ENCODE data around the gene MACROD1. TPM values are rescaled to one million over a fixed set of nuclear protein-coding genes. Genes with fewer than 3 reads are reported as not detected.

The MACROD1 gene
- total RNA-seq, 1 experiment from 2014 or later = 36.9 TPM

DNA sequence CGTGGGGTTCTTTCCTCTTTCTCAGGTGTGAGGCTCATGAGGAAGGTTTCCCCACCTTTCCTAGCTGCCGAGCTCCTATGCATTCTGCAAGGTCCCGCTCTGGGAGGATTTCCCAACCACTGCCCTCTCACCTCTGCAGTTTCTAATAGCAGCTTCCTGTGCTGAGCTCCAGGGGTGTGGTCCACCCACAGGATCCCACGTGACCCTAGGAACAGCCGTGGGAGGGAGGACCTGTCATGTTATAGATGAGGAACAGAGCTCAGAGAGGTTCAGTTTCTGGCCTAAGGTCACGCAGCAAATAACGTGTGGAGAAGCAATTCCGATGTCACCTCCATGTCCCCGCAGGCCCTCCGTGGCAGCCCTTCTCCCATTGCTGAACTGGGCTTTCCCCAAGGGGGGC lies 91.7 kb downstream of the MACROD1 start (continued):
- TF ChIP-seq ZNF671 (CRISPR knock-in tag; IDR thresholded peaks at IDR 0.05) (no peak), MXD4 (CRISPR knock-in tag; IDR thresholded peaks at IDR 0.05; ENCODE audit: borderline replicate concordance) (no peak)

DNA sequence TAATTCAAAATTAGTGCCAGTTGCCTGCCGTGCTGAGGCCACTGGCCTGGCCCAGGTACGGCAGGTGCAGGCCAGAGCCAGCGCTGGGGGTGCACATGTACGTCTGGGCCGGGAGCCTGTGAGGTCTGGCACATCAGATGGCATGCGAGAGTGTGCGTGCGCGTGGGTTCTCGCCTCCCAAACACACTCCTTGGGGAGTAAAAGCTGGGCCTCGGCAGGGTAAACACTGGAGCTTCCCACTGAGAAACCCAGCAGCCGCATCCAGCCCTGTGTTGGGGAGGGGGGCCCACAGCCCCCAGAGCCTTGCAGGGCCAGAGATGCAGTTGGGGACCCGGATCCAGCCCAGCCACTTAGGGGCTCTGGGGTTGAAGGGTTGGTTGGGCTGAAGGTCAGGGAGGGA lies 92.4 kb downstream of the MACROD1 start:
- H3K36me3 Mint-ChIP-seq = no peaks in the 10 kb centered on the region
- DNase-seq (ENCODE audit: low spot score) = no peak
- peaks cover 86% of the 10 kb centered on the region for H3K27me3 Mint-ChIP-seq (ENCODE audit: low read depth)
- no peaks in the 10 kb centered on the region for H3K9me3 Mint-ChIP-seq
- CTCF ChIA-PET = interaction anchor here (1.3 kb wide), 1 partner anchor 73 kb away, joined by 3 read pairs; no protein-coding TSS in a partner anchor
- no peak overlapping the region for H3K4me3 Mint-ChIP-seq
- H3K4me1 Mint-ChIP-seq = peaks cover 7% of the 10 kb centered on the region; the same call in 1 of the 2 replicates
- POLR2A ChIA-PET = no interaction called here
- no peak for TF ChIP-seq ELF4 (CRISPR knock-in tag; IDR thresholded peaks at IDR 0.05; ENCODE audit: low read depth)
- TF ChIP-seq ZNF396 (CRISPR knock-in tag; IDR thresholded peaks at IDR 0.05; ENCODE audit: borderline replicate concordance) = no peak
- TF ChIP-seq, protein P1, sequence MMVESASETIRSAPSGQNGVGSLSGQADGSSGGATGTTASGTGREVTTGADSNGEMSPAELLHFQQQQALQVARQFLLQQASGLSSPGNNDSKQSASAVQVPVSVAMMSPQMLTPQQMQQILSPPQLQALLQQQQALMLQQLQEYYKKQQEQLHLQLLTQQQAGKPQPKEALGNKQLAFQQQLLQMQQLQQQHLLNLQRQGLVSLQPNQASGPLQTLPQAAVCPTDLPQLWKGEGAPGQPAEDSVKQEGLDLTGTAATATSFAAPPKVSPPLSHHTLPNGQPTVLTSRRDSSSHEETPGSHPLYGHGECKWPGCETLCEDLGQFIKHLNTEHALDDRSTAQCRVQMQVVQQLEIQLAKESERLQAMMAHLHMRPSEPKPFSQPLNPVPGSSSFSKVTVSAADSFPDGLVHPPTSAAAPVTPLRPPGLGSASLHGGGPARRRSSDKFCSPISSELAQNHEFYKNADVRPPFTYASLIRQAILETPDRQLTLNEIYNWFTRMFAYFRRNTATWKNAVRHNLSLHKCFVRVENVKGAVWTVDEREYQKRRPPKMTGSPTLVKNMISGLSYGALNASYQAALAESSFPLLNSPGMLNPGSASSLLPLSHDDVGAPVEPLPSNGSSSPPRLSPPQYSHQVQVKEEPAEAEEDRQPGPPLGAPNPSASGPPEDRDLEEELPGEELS (CRISPR knock-in tag; IDR thresholded peaks at IDR 0.05) = no peak
- TF ChIP-seq CREB1 (CRISPR knock-in tag; IDR thresholded peaks at IDR 0.05) = no peak
- no peak for TF ChIP-seq SOX15 (CRISPR knock-in tag; IDR thresholded peaks at IDR 0.05)
- TF ChIP-seq ZNF138 (CRISPR knock-in tag; conservative IDR thresholded peaks at IDR 0.05) = no peak
- no peak for TF ChIP-seq GRHL2 (CRISPR knock-in tag; IDR thresholded peaks at IDR 0.05; ENCODE audit: insufficient replicate concordance, severe bottlenecking)
- TF ChIP-seq NR2C2 (CRISPR knock-in tag; IDR thresholded peaks at IDR 0.05) = no peak
- TF ChIP-seq GTF2I (CRISPR knock-in tag; conservative IDR thresholded peaks at IDR 0.05) = no peak
- TF ChIP-seq ZNF263 (CRISPR knock-in tag; IDR thresholded peaks at IDR 0.05; ENCODE audit: low read depth) = no peak
- TF ChIP-seq CREM (CRISPR knock-in tag; IDR thresholded peaks at IDR 0.05) = no peak
- TF ChIP-seq E2F4 (CRISPR knock-in tag; IDR thresholded peaks at IDR 0.05; ENCODE audit: borderline replicate concordance, low read depth) = no peak
- TF ChIP-seq ETV6 (CRISPR knock-in tag; IDR thresholded peaks at IDR 0.05) = no peak
- TF ChIP-seq MYBL2 (CRISPR knock-in tag; IDR thresholded peaks at IDR 0.05) = no peak
- no peak for TF ChIP-seq TP53 (CRISPR knock-in tag; IDR thresholded peaks at IDR 0.05)
- TF ChIP-seq PREB (CRISPR knock-in tag; IDR thresholded peaks at IDR 0.05; ENCODE audit: borderline replicate concordance) = no peak
- TF ChIP-seq MAX (CRISPR knock-in tag; IDR thresholded peaks at IDR 0.05) = no peak
- TF ChIP-seq TEAD4 (CRISPR knock-in tag; IDR thresholded peaks at IDR 0.05) = no peak
- ATAC-seq = no peak
- no peak overlapping the region for H3K27ac Mint-ChIP-seq

DNA sequence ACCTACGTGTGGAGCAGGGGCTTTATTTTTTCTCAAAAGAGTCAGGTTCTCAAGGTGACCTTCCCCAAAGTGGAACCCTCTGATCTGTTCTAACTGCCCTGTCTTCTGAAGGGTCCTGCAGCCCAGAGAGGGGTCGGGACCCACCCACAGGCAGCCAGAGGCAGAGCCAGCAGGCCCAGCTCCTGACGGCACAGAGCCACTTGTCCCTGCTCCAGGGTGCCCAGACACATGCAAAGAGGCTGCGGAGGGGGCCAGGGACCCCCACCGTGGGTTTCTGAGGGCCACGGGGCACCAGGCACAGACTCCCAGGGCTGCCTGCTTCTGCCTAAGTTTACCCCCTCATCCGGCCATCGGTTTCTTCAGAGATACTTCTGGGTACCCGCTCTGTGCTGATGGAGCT lies 93.0 kb downstream of the MACROD1 start:
- H3K9me3 Mint-ChIP-seq = no peaks in the 10 kb centered on the region
- POLR2A ChIA-PET = no interaction called here
- no peaks in the 10 kb centered on the region for H3K36me3 Mint-ChIP-seq
- CTCF ChIA-PET = interaction anchor here (0.9 to 1.3 kb wide), 2 partner anchors 22 to 72 kb away, joined by 3 read pairs; no protein-coding TSS in a partner anchor
- DNase-seq (ENCODE audit: low spot score) (no peak), ATAC-seq (no peak)
- peaks cover 10% of the 10 kb centered on the region; the same call in 1 of the 2 replicates for H3K4me1 Mint-ChIP-seq
- H3K4me3 Mint-ChIP-seq = no peak overlapping the region
- H3K27ac Mint-ChIP-seq = no peak overlapping the region
- no peak for TF ChIP-seq ZBTB21 (CRISPR knock-in tag; IDR thresholded peaks at IDR 0.05; ENCODE audit: borderline replicate concordance)
- TF ChIP-seq, protein P2, sequence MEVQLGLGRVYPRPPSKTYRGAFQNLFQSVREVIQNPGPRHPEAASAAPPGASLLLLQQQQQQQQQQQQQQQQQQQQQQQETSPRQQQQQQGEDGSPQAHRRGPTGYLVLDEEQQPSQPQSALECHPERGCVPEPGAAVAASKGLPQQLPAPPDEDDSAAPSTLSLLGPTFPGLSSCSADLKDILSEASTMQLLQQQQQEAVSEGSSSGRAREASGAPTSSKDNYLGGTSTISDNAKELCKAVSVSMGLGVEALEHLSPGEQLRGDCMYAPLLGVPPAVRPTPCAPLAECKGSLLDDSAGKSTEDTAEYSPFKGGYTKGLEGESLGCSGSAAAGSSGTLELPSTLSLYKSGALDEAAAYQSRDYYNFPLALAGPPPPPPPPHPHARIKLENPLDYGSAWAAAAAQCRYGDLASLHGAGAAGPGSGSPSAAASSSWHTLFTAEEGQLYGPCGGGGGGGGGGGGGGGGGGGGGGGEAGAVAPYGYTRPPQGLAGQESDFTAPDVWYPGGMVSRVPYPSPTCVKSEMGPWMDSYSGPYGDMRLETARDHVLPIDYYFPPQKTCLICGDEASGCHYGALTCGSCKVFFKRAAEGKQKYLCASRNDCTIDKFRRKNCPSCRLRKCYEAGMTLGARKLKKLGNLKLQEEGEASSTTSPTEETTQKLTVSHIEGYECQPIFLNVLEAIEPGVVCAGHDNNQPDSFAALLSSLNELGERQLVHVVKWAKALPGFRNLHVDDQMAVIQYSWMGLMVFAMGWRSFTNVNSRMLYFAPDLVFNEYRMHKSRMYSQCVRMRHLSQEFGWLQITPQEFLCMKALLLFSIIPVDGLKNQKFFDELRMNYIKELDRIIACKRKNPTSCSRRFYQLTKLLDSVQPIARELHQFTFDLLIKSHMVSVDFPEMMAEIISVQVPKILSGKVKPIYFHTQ (CRISPR knock-in tag; IDR thresholded peaks at IDR 0.05) = no peak
- TF ChIP-seq OVOL2 (CRISPR knock-in tag; IDR thresholded peaks at IDR 0.05; ENCODE audit: borderline replicate concordance) = no peak
- no peak for TF ChIP-seq SP1 (CRISPR knock-in tag; conservative IDR thresholded peaks at IDR 0.05)
- TF ChIP-seq, protein P3, sequence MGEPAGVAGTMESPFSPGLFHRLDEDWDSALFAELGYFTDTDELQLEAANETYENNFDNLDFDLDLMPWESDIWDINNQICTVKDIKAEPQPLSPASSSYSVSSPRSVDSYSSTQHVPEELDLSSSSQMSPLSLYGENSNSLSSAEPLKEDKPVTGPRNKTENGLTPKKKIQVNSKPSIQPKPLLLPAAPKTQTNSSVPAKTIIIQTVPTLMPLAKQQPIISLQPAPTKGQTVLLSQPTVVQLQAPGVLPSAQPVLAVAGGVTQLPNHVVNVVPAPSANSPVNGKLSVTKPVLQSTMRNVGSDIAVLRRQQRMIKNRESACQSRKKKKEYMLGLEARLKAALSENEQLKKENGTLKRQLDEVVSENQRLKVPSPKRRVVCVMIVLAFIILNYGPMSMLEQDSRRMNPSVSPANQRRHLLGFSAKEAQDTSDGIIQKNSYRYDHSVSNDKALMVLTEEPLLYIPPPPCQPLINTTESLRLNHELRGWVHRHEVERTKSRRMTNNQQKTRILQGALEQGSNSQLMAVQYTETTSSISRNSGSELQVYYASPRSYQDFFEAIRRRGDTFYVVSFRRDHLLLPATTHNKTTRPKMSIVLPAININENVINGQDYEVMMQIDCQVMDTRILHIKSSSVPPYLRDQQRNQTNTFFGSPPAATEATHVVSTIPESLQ (CRISPR knock-in tag; IDR thresholded peaks at IDR 0.05) = no peak
- TF ChIP-seq ELF4 (CRISPR knock-in tag; IDR thresholded peaks at IDR 0.05; ENCODE audit: low read depth) = no peak
- no peak for TF ChIP-seq ZNF671 (CRISPR knock-in tag; IDR thresholded peaks at IDR 0.05)
- TF ChIP-seq TP53 (CRISPR knock-in tag; IDR thresholded peaks at IDR 0.05) = no peak
- peaks cover 86% of the 10 kb centered on the region for H3K27me3 Mint-ChIP-seq (ENCODE audit: low read depth)

All from WTC11 (cell line).